DOHH2 (cell line): Measurements from ENCODE around the gene MT2A.
"Not testable (repeated sequence)": the region's sequence is repeated elsewhere in the genome, so short reads cannot be mapped to it uniquely, and the experiment has no call there.

Source experiments
- CTCF ChIP-seq: fragments of 200-600 bp; sonication (generic); IDR thresholded peaks from one replicate; pipeline ENCODE4 v1.5.1; 2014; ENCODE audit warnings: antibody characterized with exemption, mild to moderate bottlenecking, low read depth, low read length; ENCODE audit not compliant: poor library complexity, severe bottlenecking
- EZH2phosphoT487 ChIP-seq: fragments of 200-600 bp; sonication (generic); IDR thresholded peaks from 2 replicates; pipeline ENCODE4 v1.6.1; 2017; ENCODE audit warnings: borderline replicate concordance, mild to moderate bottlenecking, antibody characterized with exemption, low read length, moderate library complexity, mixed read lengths

DNA sequence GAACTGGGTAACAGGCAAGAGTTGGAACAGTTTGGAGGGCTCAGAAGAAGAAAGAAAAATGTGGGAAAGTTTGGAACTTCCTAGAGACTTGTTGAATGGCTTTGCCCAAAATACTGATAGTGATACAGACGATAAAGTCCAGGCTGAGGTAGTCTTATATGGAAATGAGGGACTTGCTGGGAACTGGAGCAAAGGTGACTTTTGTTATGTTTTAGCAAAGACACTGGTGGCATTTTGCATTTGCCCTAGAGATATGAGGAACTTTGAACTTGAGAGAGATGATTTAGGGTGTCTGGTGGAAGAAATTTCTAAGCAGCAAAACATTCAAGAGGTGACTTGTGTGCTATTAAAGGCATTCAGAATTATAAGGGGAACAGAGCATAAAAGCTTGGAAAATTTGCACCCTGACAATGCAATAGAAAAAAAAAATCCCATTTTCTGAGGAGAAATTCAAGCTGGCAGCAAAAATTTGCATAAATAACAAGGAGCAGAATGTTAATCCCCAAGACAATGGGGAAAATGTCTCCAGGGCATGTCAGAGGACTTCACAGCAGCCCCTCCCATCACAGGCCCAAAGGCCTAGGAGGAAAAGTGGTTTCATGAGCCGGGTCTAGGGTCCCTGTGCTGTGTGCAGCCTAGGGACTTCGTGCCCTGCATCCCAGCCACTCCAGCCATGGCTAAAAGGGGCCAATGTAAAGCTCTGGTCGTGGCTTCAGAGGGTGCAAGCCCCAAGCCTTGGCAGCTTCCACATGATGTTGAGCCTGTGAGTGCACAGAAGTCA is 13.5 kb downstream of the MT2A start:
- TF ChIP-seq CTCF, EZH2phosphoT487: not testable (repeated sequence)
